Naive thymus-derived CD8-positive, alpha-beta T cell (primary cell): ENCODE measurements around the gene XRCC4. TPM values are rescaled to one million over a fixed set of nuclear protein-coding genes. Genes with fewer than 3 reads are reported as not detected.
A peak's percentile ranks its signal among the peaks of the same experiment; 100 is the strongest.

Experiments used
- ATAC-seq, 2 donors: fragments of 150-1000 bp; cut with Tn5 transposase in 1 of 2; sonication (Bioruptor Pico), chemical (Tn5 transposase) in 1 of 2; 1 replicate in 1 of 2; 2 replicates in 1 of 2; pipeline ENCODE4 v1.10.0; 2021; ENCODE audit warnings: mild to moderate bottlenecking in 2 of 2, moderate library complexity in 2 of 2
- POLR2A ChIA-PET: fragments of 350-600 bp; sonication (Branson Sonifier 250); formaldehyde crosslinking; loops from one replicate; lab custom pipeline; 2021; ENCODE audit warnings: antibody characterized with exemption; lab: Charles Lee
- DNase-seq, 10 donors: peaks; one replicate each; pipeline versions ENCODE4 v3.0.0 to v3.0.0-alpha.2; 2020 to 2022
- H3K27ac Mint-ChIP-seq, 10 donors: one replicate each; pipeline ENCODE4 v1.8.0; 2020 to 2022; ENCODE audit warnings: mild to moderate bottlenecking in 10 of 10, mixed read lengths in 10 of 10, moderate library complexity in 4 of 10, inconsistent platforms in 1 of 10
- H3K27me3 Mint-ChIP-seq, 5 donors: one replicate each; pipeline ENCODE4 v1.8.0; 2021 to 2022; ENCODE audit warnings: mixed read lengths in 5 of 5
- H3K36me3 Mint-ChIP-seq, 3 donors: one replicate each; pipeline ENCODE4 v1.8.0; 2020 to 2022; ENCODE audit warnings: mixed read lengths in 3 of 3, mild to moderate bottlenecking in 2 of 3, inconsistent platforms in 1 of 3
- H3K4me1 Mint-ChIP-seq, 4 donors: one replicate each; pipeline ENCODE4 v1.8.0; 2021 to 2022; ENCODE audit warnings: mixed read lengths in 4 of 4
- H3K4me3 Mint-ChIP-seq, 10 donors: one replicate each; pipeline ENCODE4 v1.8.0; 2020 to 2022; ENCODE audit warnings: mild to moderate bottlenecking in 10 of 10, mixed read lengths in 10 of 10, moderate library complexity in 6 of 10, inconsistent platforms in 1 of 10
- H3K9me3 Mint-ChIP-seq, 9 donors: one replicate each; pipeline ENCODE4 v1.8.0; 2020 to 2022; ENCODE audit warnings: mixed read lengths in 9 of 9, mild to moderate bottlenecking in 3 of 9, inconsistent platforms in 1 of 9, moderate library complexity in 1 of 9
- polyA plus RNA-seq, 3 donors: library from polyadenylated mRNA; unstranded; fragments of 300-500 nt; fragmentation: Illumina TruSeq; gene quantifications; one replicate each; pipeline ENCODE4 v1.2.3, GENCODE V29; 2021
- total RNA-seq, 8 experiments: library from RNA in 2 of 8; stranded (reverse) in 2 of 8; gene quantifications; one replicate each; pipeline ENCODE4 v1.2.3 and lab custom pipeline; 2021 to 2026

XRCC4 gene
- total and polyA plus RNA-seq, 5 experiments from 2014 or later: 4.2 to 8.6 (median 6.4) TPM

DNA sequence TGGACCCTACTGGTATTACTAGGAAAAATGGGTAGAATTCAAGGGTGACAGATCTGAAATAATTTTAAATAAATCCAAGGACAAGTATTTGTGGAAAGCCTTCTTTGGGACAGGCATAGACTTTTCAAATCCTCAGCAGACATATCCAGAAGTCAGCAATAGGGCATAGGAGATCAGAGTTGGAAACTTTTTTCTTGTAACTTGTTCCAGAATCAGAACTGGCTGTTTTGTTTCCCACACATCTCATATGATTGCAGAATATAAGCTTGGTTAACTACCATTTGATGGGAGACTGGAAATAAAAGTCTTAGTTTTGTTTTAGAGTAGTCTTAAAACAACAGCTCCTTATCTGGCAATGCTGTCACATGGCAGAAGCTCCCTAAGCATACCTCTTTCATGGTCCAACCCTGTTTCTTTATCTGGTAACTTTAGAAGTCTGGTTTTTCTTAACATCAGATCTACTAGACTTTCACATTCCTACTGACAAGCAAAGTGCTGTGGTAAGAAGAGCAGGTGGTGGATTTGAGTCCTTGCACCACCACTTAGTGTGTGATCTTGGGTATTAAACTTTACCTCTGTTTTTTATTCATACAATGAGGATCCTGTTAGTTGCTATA lies 25.1 kb downstream of the XRCC4 start:
- peaks cover 0 to 5% (median 1%) of the 10 kb centered on the region in 4 donors for H3K4me1 Mint-ChIP-seq
- H3K27ac Mint-ChIP-seq: no peak overlapping the region
- ATAC-seq (no peak), DNase-seq (no peak)
- no peak overlapping the region for H3K4me3 Mint-ChIP-seq
- peaks cover 0 to 3% (median 0%) of the 10 kb centered on the region in 9 donors for H3K9me3 Mint-ChIP-seq
- H3K27me3 Mint-ChIP-seq: no peaks in the 10 kb centered on the region
- peaks cover 0 to 9% (median 5%) of the 10 kb centered on the region in 3 donors for H3K36me3 Mint-ChIP-seq
- POLR2A ChIA-PET: no interaction called here

DNA sequence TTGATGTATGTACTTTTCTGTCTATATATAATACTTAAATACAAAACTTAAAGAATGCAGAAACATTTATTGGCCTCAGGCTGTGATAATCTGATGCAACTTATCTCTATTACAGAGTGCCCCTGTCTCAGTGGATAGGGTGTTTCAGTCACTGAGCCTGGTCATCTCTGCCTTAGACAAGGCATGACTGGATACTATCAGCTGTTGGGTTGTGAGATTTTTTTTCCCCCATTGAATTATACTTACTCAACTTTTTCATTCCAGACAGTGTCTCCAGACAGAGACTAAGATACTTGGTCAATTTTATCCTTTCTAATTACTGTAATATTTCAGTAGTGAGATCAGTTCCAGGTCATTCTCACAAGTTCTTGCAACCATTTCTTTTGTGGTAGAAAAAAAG lies 26.7 kb downstream of the XRCC4 start:
- Mint-ChIP-seq H3K27ac (no peak overlapping the region), H3K9me3 (peaks cover 0 to 3% (median 0%) of the 10 kb centered on the region in 9 donors), H3K36me3 (peaks cover 2 to 9% (median 6%) of the 10 kb centered on the region in 3 donors), H3K27me3 (no peaks in the 10 kb centered on the region), H3K4me1 (peaks cover 0 to 5% (median 0%) of the 10 kb centered on the region in 4 donors), H3K4me3 (no peak overlapping the region)
- ATAC-seq (no peak), DNase-seq (no peak)
- POLR2A ChIA-PET: no interaction called here

DNA sequence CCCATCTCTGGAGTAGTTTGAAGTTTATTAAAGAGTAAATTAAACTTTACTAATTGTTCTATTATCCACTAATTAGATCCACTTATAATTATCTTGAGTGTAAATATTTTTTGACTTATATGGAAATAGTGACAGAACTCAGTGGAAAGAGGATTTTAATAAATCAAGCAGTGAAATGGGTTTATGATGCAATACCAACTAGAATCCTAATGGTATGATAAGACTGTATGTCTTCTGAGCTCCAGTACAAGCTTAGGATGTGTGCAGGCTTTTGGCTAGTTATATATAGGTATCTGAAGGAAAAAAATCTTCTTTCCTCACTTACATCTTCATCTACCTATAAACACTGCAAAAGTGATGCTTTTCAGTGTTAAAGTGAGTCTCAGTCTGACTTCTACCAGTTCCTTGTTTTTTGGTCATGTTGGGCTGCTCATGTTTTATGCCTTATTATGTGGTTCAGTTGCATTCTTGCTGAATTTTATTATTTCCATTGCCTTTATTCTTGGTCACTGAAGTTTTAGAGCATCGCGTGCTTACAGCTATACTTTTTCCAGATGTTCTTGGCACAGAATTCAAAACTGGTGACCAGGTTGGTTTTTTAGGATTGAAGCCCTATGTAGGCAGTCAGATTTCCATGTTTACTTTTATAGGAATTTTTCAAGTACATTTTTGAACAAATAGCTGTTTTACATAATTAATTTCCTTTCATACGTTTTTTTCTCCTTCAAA lies 30.5 kb downstream of the XRCC4 start:
- no peak overlapping the region for H3K27ac Mint-ChIP-seq
- peaks cover 0 to 2% (median 0%) of the 10 kb centered on the region in 4 donors for H3K4me1 Mint-ChIP-seq
- H3K4me3 Mint-ChIP-seq: no peak overlapping the region
- H3K27me3 Mint-ChIP-seq: no peaks in the 10 kb centered on the region
- ATAC-seq (no peak), DNase-seq (no peak)
- POLR2A ChIA-PET: no interaction called here
- H3K36me3 Mint-ChIP-seq: peaks cover 14 to 22% (median 20%) of the 10 kb centered on the region in 3 donors
- H3K9me3 Mint-ChIP-seq: peaks cover 0 to 10% (median 6%) of the 10 kb centered on the region in 9 donors

DNA sequence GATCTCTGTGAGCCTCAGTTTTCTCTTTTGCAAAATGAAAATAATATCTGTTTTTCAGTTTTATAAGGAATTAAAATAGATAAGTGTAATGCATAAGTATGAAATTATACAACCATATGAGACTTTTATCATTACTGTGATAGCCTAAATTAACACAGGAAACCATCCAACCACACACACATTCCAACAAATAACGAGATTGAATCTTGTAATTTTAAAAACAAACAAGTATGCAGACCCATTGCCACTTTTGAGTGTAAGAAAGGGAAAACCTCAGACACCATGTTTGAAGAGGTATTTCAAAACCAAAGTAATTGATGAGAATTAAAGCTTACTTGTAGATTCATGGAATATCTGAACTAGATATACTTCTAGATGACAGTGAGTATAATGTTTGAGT lies 32.0 kb downstream of the XRCC4 start:
- ATAC-seq: no peak

DNA sequence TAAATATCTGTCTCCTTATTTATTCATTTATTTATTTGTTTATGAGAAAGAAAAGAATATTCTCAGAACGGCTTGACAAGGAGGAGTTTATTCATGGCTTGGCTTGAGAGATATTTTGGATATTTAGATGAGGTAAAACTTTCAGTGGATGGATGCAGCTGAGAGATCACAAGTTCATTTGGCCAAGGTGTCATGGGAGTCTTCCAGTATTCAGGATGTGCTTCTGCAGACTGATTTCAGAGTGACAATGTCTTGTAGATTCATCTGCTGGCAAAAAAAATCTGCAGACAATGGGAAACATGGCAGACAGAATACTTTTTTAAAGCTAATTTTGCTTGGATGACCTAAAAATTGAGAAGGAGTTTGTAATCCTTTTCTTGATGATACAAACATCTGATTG lies 38.5 kb downstream of the XRCC4 start:
- H3K27ac Mint-ChIP-seq: no peak overlapping the region
- peaks cover 0 to 30% (median 11%) of the 10 kb centered on the region in 9 donors for H3K9me3 Mint-ChIP-seq
- H3K27me3 Mint-ChIP-seq: no peaks in the 10 kb centered on the region
- DNase-seq: no peak
- POLR2A ChIA-PET: no interaction called here
- H3K4me3 Mint-ChIP-seq: no peak overlapping the region
- no peaks in the 10 kb centered on the region for H3K4me1 Mint-ChIP-seq
- no peak for ATAC-seq
- H3K36me3 Mint-ChIP-seq: peaks cover 26 to 67% (median 30%) of the 10 kb centered on the region in 3 donors

More for the DNA sequence above, 32.0 kb downstream of the XRCC4 start:
- Mint-ChIP-seq H3K9me3 (peaks cover 0 to 18% (median 10%) of the 10 kb centered on the region in 9 donors), H3K27me3 (no peaks in the 10 kb centered on the region), H3K36me3 (peaks cover 20 to 36% (median 27%) of the 10 kb centered on the region in 3 donors), H3K4me3 (no peak overlapping the region), H3K4me1 (peaks cover 0 to 2% (median 0%) of the 10 kb centered on the region in 4 donors), H3K27ac (no peak overlapping the region)
- POLR2A ChIA-PET: no interaction called here
- no peak for DNase-seq

- ATAC-seq (no peak), DNase-seq (no peak)
- no peaks in the 10 kb centered on the region for H3K4me1 Mint-ChIP-seq
- peaks cover 13 to 47% (median 16%) of the 10 kb centered on the region in 3 donors for H3K36me3 Mint-ChIP-seq
- POLR2A ChIA-PET: no interaction called here
- H3K4me3 Mint-ChIP-seq: no peak overlapping the region
- H3K9me3 Mint-ChIP-seq: peaks cover 0 to 16% (median 6%) of the 10 kb centered on the region in 9 donors
- H3K27me3 Mint-ChIP-seq: no peaks in the 10 kb centered on the region
- no peak overlapping the region for H3K27ac Mint-ChIP-seq
Observed at GRCh38 chr5:83118471-83118870, 41.1 kb downstream of the XRCC4 start.

GRCh38 chr5:83118976-83119375 lies 41.6 kb downstream of the XRCC4 start:
- ATAC-seq: no peak
- no peak for DNase-seq
- no peak overlapping the region for H3K27ac Mint-ChIP-seq
- peaks cover 0 to 15% (median 5%) of the 10 kb centered on the region in 9 donors for H3K9me3 Mint-ChIP-seq
- H3K4me1 Mint-ChIP-seq: no peaks in the 10 kb centered on the region
- H3K27me3 Mint-ChIP-seq: no peaks in the 10 kb centered on the region
- peaks cover 13 to 42% (median 16%) of the 10 kb centered on the region in 3 donors for H3K36me3 Mint-ChIP-seq
- no peak overlapping the region for H3K4me3 Mint-ChIP-seq
- POLR2A ChIA-PET: no interaction called here

DNA sequence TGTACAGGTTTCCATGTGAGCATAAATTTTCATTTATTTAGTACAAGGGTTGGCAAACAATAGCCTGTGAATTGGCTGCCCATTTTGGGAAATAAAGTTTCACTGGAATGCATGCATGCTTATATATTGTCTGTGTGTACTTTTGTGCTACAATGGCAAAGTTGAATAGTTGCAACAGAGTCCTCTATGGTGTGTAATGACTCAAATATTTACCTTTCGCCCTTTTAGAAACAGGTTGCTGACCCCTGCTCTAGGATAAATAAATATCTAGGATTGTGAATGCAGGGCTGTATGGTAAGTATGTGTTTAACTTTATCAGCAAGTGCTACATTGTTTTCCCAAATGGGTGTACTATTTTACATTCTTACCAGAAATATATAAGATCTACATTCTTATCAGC lies 47.2 kb downstream of the XRCC4 start:
- Mint-ChIP-seq H3K27me3 (no peaks in the 10 kb centered on the region), H3K36me3 (peaks cover 9 to 24% (median 9%) of the 10 kb centered on the region in 3 donors), H3K27ac (no peak overlapping the region), H3K4me1 (no peaks in the 10 kb centered on the region), H3K4me3 (no peak overlapping the region), H3K9me3 (peaks cover 0 to 21% (median 13%) of the 10 kb centered on the region in 9 donors)
- ATAC-seq: no peak
- DNase-seq: no peak
- POLR2A ChIA-PET: no interaction called here

GRCh38 chr5:83125560-83125959 lies 48.2 kb downstream of the XRCC4 start:
- ATAC-seq: no peak
- no peaks in the 10 kb centered on the region for H3K4me1 Mint-ChIP-seq
- H3K27me3 Mint-ChIP-seq: no peaks in the 10 kb centered on the region
- no peak overlapping the region for H3K4me3 Mint-ChIP-seq
- no peak for DNase-seq
- no peak overlapping the region for H3K27ac Mint-ChIP-seq
- peaks cover 9 to 25% (median 9%) of the 10 kb centered on the region in 3 donors for H3K36me3 Mint-ChIP-seq
- POLR2A ChIA-PET: no interaction called here
- H3K9me3 Mint-ChIP-seq: peaks cover 0 to 27% (median 17%) of the 10 kb centered on the region in 9 donors

DNA sequence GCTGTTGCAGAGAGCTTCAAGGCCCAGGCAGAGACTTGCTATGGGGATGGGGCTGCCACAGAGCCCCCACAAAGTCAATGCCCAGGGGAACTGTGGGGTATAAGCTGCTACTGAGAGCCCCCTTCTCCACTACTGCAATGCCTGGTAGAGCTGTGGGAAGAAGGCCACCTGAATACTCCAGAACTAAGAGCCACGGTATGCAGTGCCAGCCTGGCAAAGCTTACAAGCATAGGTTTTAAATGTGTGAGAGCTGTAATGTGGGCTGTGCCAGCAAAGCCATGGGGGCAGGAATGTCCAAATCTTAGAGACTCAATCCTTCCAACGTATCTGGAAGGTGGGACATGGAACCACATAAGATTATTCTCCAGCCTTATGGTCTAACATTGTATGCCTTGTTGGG lies 49.2 kb downstream of the XRCC4 start:
- Mint-ChIP-seq H3K27me3 (no peaks in the 10 kb centered on the region), H3K27ac (no peak overlapping the region), H3K4me3 (no peak overlapping the region), H3K9me3 (peaks cover 0 to 33% (median 18%) of the 10 kb centered on the region in 9 donors), H3K4me1 (peaks cover 0 to 6% (median 0%) of the 10 kb centered on the region in 4 donors), H3K36me3 (peaks cover 16 to 33% (median 16%) of the 10 kb centered on the region in 3 donors)
- DNase-seq: no peak
- ATAC-seq: no peak
- POLR2A ChIA-PET: no interaction called here

- no peak overlapping the region for H3K27ac Mint-ChIP-seq
- H3K27me3 Mint-ChIP-seq: no peaks in the 10 kb centered on the region
- H3K9me3 Mint-ChIP-seq: peaks cover 0 to 36% (median 22%) of the 10 kb centered on the region in 9 donors
- ATAC-seq (no peak), DNase-seq (no peak)
- peaks cover 0 to 7% (median 0%) of the 10 kb centered on the region in 4 donors for H3K4me1 Mint-ChIP-seq
- POLR2A ChIA-PET: no interaction called here
- H3K4me3 Mint-ChIP-seq: no peak overlapping the region
- peaks cover 29 to 49% (median 30%) of the 10 kb centered on the region in 3 donors for H3K36me3 Mint-ChIP-seq
Observed at GRCh38 chr5:83133797-83134196, 56.5 kb downstream of the XRCC4 start.

DNA sequence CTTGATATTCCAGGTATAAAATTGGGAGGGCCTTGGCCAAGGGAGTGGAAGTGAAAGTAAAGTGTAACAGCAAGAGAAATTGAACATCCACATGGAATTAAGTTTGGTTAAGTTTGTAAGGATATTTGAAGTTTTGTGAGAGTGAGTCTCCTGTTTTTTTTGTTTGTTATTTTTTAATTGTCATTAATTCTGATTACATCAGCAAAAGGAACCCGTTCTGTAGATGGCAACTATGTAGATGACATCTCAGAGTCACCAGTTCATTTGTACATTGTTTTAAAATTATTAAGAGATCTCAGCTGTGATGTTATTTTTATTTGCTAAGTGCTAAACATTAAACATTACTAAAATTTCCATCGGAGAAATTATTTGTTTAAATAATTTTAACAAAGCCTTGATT lies 65.2 kb downstream of the XRCC4 start:
- POLR2A ChIA-PET: no interaction called here
- no peak for DNase-seq

GRCh38 chr5:83145241-83145640 lies 67.9 kb downstream of the XRCC4 start:
- H3K27me3 Mint-ChIP-seq: no peaks in the 10 kb centered on the region
- no peak overlapping the region for H3K27ac Mint-ChIP-seq
- H3K4me1 Mint-ChIP-seq: no peaks in the 10 kb centered on the region
- H3K4me3 Mint-ChIP-seq: no peak overlapping the region
- no peaks in the 10 kb centered on the region for H3K9me3 Mint-ChIP-seq
- POLR2A ChIA-PET: no interaction called here
- ATAC-seq (no peak), DNase-seq (no peak)
- peaks cover under 1 to 10% (median 5%) of the 10 kb centered on the region in 3 donors for H3K36me3 Mint-ChIP-seq

More for the DNA sequence above, 65.2 kb downstream of the XRCC4 start:
- Mint-ChIP-seq H3K4me1 (no peaks in the 10 kb centered on the region), H3K9me3 (no peaks in the 10 kb centered on the region), H3K27me3 (no peaks in the 10 kb centered on the region), H3K36me3 (peaks cover 3 to 11% (median 5%) of the 10 kb centered on the region in 3 donors), H3K27ac (peak overlapping the region in 1 of 10 donors; percentile 10), H3K4me3 (no peak overlapping the region)
- ATAC-seq: no peak
